GM12874 (cell line): Measurements from ENCODE around the gene SCGB1D4.

ENCODE experiments used
- TF ChIP-seq, protein P1 (sequence below): IDR thresholded peaks from 2 replicates; pipeline ENCODE4 v1.5.1; 2011; ENCODE audit warnings: low read depth, mild to moderate bottlenecking, control low read depth, low read length, moderate library complexity; ENCODE audit not compliant: insufficient read depth

The SCGB1D4 gene

DNA sequence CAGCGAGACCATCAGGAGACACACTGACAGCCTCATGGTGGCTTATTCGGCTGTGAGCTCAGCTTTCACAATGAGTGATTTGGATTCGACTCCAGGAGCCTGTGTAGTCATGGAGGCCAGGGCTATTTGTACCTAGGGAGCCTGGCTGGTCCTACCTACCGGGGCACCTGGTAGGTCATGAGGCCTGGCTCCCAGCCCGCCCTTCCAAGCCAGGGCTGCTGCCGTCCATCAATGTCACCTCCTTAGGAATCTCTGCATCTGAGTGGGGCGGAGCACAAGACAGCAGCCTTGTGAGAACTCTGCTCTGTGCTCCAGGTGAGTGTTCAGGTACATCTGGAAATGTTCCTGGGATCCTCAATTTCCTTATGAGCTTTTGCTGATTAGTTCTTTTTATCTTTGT is at the start of gene SCGB1D4:
Gene SCGB1D4, minus strand, starts transcription at position 101 of the 400 bp plus-strand sequence. Its CDS starts 65 bp downstream, at position 36.
- TF ChIP-seq, protein P1, sequence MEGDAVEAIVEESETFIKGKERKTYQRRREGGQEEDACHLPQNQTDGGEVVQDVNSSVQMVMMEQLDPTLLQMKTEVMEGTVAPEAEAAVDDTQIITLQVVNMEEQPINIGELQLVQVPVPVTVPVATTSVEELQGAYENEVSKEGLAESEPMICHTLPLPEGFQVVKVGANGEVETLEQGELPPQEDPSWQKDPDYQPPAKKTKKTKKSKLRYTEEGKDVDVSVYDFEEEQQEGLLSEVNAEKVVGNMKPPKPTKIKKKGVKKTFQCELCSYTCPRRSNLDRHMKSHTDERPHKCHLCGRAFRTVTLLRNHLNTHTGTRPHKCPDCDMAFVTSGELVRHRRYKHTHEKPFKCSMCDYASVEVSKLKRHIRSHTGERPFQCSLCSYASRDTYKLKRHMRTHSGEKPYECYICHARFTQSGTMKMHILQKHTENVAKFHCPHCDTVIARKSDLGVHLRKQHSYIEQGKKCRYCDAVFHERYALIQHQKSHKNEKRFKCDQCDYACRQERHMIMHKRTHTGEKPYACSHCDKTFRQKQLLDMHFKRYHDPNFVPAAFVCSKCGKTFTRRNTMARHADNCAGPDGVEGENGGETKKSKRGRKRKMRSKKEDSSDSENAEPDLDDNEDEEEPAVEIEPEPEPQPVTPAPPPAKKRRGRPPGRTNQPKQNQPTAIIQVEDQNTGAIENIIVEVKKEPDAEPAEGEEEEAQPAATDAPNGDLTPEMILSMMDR = no peak

GRCh38 chr11:62345861-62346260 is 47.0 kb upstream of the SCGB1D4 start:
- TF ChIP-seq, protein P1 = no peak

- TF ChIP-seq, protein P1 = no peak
These were observed 45.3 kb upstream of the SCGB1D4 start for GRCh38 chr11:62344210-62344609.

- TF ChIP-seq, protein P1 = no peak
These were observed 42.7 kb upstream of the SCGB1D4 start for GRCh38 chr11:62341588-62341987.

DNA sequence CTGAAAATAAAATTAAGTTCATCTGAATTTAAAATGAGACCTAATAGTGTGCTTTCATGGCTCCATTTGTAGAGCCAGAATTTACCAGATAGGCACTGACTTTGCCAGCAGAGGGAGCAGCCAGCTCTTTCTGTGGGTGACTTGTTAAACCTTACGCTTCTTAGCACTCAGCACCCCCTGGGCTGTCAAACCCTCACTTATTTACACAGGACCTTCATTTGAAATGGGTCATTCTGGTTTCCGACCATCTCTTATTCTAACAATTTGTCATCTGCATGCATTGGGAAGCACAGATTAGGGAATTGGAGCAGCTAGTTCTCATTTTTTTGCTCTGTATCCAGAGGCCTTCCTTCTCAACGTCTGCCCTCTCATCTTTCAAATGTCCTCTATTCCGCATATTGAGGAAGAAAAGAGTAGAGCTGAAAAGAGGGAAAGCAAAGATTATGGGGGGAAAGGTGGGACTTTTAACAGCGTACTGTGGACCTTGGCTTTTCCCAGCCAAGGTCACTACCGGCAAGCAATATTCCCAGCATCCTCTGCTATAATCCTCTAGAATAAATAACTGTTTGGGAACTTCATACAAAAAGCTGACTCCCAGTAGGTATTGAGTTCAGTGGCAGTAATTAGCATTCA is 41.5 kb upstream of the SCGB1D4 start:
- TF ChIP-seq, protein P1 = peak; percentile 68

GRCh38 chr11:62338218-62338617 is 39.3 kb upstream of the SCGB1D4 start:
- TF ChIP-seq, protein P1 = no peak

- TF ChIP-seq, protein P1 = no peak
These were observed 38.7 kb upstream of the SCGB1D4 start, which contains the start of gene ASRGL1 for GRCh38 chr11:62337303-62338181. ASRGL1 (plus strand) TSS chr11:62337448; CDS start chr11:62337978, 530 bp downstream.
